HCT116 (cell line): ENCODE data around the gene MYBPHL. TPM values are rescaled to one million over a fixed set of nuclear protein-coding genes. Genes with fewer than 3 reads are reported as not detected.

Experiments used
- ATAC-seq: fragments of 200-7000 bp; cut with Tn5 transposase; 2 replicates; pipeline ENCODE4 v1.9.1; 2020; ENCODE audit warnings: mild to moderate bottlenecking, moderate library complexity
- BruUV-seq: library from RNA; stranded (reverse); fragments of 400-500 nt; replicated peaks from 2 replicates; lab custom pipeline; 2021; lab: Mats Ljungman, UMichigan
- CTCF ChIA-PET: fragments of 300-600 bp; sonication (Branson Sonifier 250); formaldehyde crosslinking; loops from one replicate; lab custom pipeline; 2021; ENCODE audit warnings: antibody characterized with exemption; lab: Charles Lee
- POLR2A ChIA-PET: fragments of 300-600, 350-600 bp; sonication (Branson Sonifier 250); formaldehyde crosslinking; loops from one replicate; lab custom pipeline; 2021; ENCODE audit warnings: antibody characterized with exemption; lab: Charles Lee
- RAD21 ChIA-PET, 2 experiments: fragments of 300-600 bp; sonication (Branson Sonifier 250); formaldehyde crosslinking; loops; one replicate each; lab custom pipeline; 2023; ENCODE audit warnings: low total read pairs in 2 of 2; ENCODE audit not compliant: uncharacterized antibody in 2 of 2, unreplicated experiment in 2 of 2, low non-redundant PET in 1 of 2; lab: Charles Lee
- DNase-seq: peaks from one replicate; pipeline ENCODE4 v3.0.0-alpha.2; 2010; ENCODE audit warnings: low read depth, low spot score
- H2AFZ ChIP-seq: fragments of 200-600 bp; shearing (Covaris generic), sonication (generic); 2 replicates; pipeline ENCODE4 v1.6.1; 2017; ENCODE audit warnings: low read depth, mixed run types, mixed read lengths, antibody characterized with exemption, low read length; ENCODE audit not compliant: poor library complexity, severe bottlenecking
- H3K27ac ChIP-seq: 2 replicates; pipeline ENCODE4 v1.5.1; 2012; ENCODE audit warnings: low read depth, low read length
- H3K27me3 ChIP-seq: fragments of 200-600 bp; sonication (generic); 2 replicates; pipeline ENCODE4 v1.6.1; 2016; ENCODE audit warnings: mixed run types, low read length, mixed read lengths; ENCODE audit not compliant: insufficient read depth
- H3K36me3 ChIP-seq, 2 experiments: fragments of 200-500 bp in 1 of 2; fragments of 200-600 bp in 1 of 2; sonication (Bioruptor generic) in 1 of 2; sonication (generic) in 1 of 2; 2 replicates each; pipeline versions ENCODE4 v1.5.1 to v1.6.1; 2014 to 2016; ENCODE audit warnings: low read length in 2 of 2, inconsistent platforms in 1 of 2, mixed read lengths in 1 of 2, mixed run types in 1 of 2; ENCODE audit not compliant: insufficient read depth in 2 of 2, control insufficient read depth in 1 of 2
- H3K4me1 ChIP-seq, 2 experiments: fragments of 200-600 bp in 1 of 2; sonication (generic) in 1 of 2; 2 replicates each; pipeline versions ENCODE4 v1.5.1 to v1.6.1; 2012 to 2017; ENCODE audit warnings: low read length in 2 of 2, inconsistent platforms in 1 of 2, mild to moderate bottlenecking in 1 of 2, mixed read lengths in 1 of 2, mixed run types in 1 of 2, moderate library complexity in 1 of 2; ENCODE audit not compliant: insufficient read depth in 2 of 2, control insufficient read depth in 1 of 2
- H3K4me2 ChIP-seq: fragments of 200-600 bp; sonication (generic); 2 replicates; pipeline ENCODE4 v1.6.1; 2017; ENCODE audit warnings: mixed run types, low read length, mixed read lengths
- H3K4me3 ChIP-seq, 2 experiments: fragments of 200-600 bp in 1 of 2; sonication (generic) in 1 of 2; replicated peaks in 1 of 2; 2 replicates each; pipeline ENCODE4 v1.5.1; 2011 to 2016; ENCODE audit warnings: low read length in 2 of 2, control low read depth in 1 of 2, low read depth in 1 of 2, mild to moderate bottlenecking in 1 of 2, mixed read lengths in 1 of 2, mixed run types in 1 of 2
- H3K79me2 ChIP-seq: fragments of 200-600 bp; sonication (generic); 2 replicates; pipeline ENCODE4 v1.6.1; 2017; ENCODE audit warnings: mild to moderate bottlenecking, mixed run types, low read length, moderate library complexity, mixed read lengths; ENCODE audit not compliant: insufficient read depth
- H3K9ac ChIP-seq: fragments of 200-600 bp; sonication (generic); 2 replicates; pipeline ENCODE4 v1.6.1; 2016; ENCODE audit warnings: low read length, mixed read lengths
- H3K9me2 ChIP-seq: fragments of 200-600 bp; sonication (generic), shearing (Covaris generic); 2 replicates; pipeline ENCODE4 v1.6.1; 2017; ENCODE audit warnings: mixed run types, mild to moderate bottlenecking, moderate library complexity; ENCODE audit not compliant: insufficient read depth
- H3K9me3 ChIP-seq, 2 experiments: fragments of 200-500 bp in 1 of 2; fragments of 200-600 bp in 1 of 2; sonication (Bioruptor generic) in 1 of 2; sonication (generic) in 1 of 2; 2 replicates each; pipeline ENCODE4 v1.6.1; 2014 to 2017; ENCODE audit warnings: low read length in 2 of 2, mixed read lengths in 2 of 2, inconsistent platforms in 1 of 2, low read depth in 1 of 2, mild to moderate bottlenecking in 1 of 2, mixed run types in 1 of 2, moderate library complexity in 1 of 2; ENCODE audit not compliant: control insufficient read depth in 1 of 2, insufficient read depth in 1 of 2
- H4K20me1 ChIP-seq: fragments of 200-600 bp; sonication (generic), shearing (Covaris generic); 2 replicates; pipeline ENCODE4 v1.6.1; 2017; ENCODE audit warnings: mixed run types, mild to moderate bottlenecking, moderate library complexity; ENCODE audit not compliant: insufficient read depth
- CBX3 ChIP-seq: IDR thresholded peaks from 2 replicates; pipeline ENCODE4 v1.6.1; 2012; ENCODE audit warnings: low read depth
- CEBPB ChIP-seq: IDR thresholded peaks from 2 replicates; pipeline ENCODE4 v1.6.1; 2012; ENCODE audit warnings: low read depth
- CTCF ChIP-seq, 3 experiments: fragments of 200-600 bp in 1 of 3; sonication (generic) in 1 of 3; IDR thresholded peaks in 2 of 3; conservative IDR thresholded peaks in 1 of 3; 2 replicates each; pipeline ENCODE4 v1.5.1; 2012 to 2017; ENCODE audit warnings: low read depth in 2 of 3, low read length in 2 of 3, antibody characterized with exemption in 1 of 3, borderline replicate concordance in 1 of 3, control low read depth in 1 of 3, mild to moderate bottlenecking in 1 of 3, mixed read lengths in 1 of 3, mixed run types in 1 of 3, moderate library complexity in 1 of 3; ENCODE audit not compliant: insufficient read depth in 1 of 3
- EGR1 ChIP-seq: IDR thresholded peaks from 2 replicates; pipeline ENCODE4 v1.6.1; 2012; ENCODE audit warnings: low read depth
- ELF1 ChIP-seq: IDR thresholded peaks from 2 replicates; pipeline ENCODE4 v1.6.1; 2012; ENCODE audit warnings: low read depth, borderline replicate concordance
- EZH2 ChIP-seq: fragments of 200-600 bp; sonication (generic); IDR thresholded peaks from 2 replicates; pipeline ENCODE4 v1.6.1; 2017; ENCODE audit warnings: antibody characterized with exemption, mixed run types
- EZH2phosphoT487 ChIP-seq: fragments of 200-600 bp; IDR thresholded peaks from 2 replicates; pipeline ENCODE4 v1.6.1; 2018; ENCODE audit warnings: antibody characterized with exemption, borderline replicate concordance
- MAX ChIP-seq: IDR thresholded peaks from 2 replicates; pipeline ENCODE4 v1.6.1; 2012
- POLR2AphosphoS5 ChIP-seq: IDR thresholded peaks from 2 replicates; pipeline ENCODE4 v1.6.1; 2011; ENCODE audit warnings: mild to moderate bottlenecking, low read depth, low read length, moderate library complexity
- RAD21 ChIP-seq: IDR thresholded peaks from 2 replicates; pipeline ENCODE4 v1.6.1; 2012; ENCODE audit warnings: low read depth, mild to moderate bottlenecking
- REST ChIP-seq: IDR thresholded peaks from 2 replicates; pipeline ENCODE4 v1.6.1; 2012; ENCODE audit warnings: low read depth
- SIN3A ChIP-seq: IDR thresholded peaks from 2 replicates; pipeline ENCODE4 v1.6.1; 2012; ENCODE audit warnings: low read depth
- SP1 ChIP-seq: IDR thresholded peaks from 2 replicates; pipeline ENCODE4 v1.6.1; 2012; ENCODE audit warnings: low read depth
- SRF ChIP-seq: IDR thresholded peaks from 2 replicates; pipeline ENCODE4 v1.6.1; 2012; ENCODE audit warnings: low read depth
- TCF7L2 ChIP-seq: IDR thresholded peaks from 2 replicates; pipeline ENCODE4 v1.7.0; 2011; ENCODE audit warnings: borderline replicate concordance, inconsistent platforms; ENCODE audit not compliant: insufficient read depth, insufficient read length; ENCODE audit errors: extremely low read depth
- YY1 ChIP-seq: IDR thresholded peaks from 2 replicates; pipeline ENCODE4 v1.6.1; 2011; ENCODE audit warnings: low read length, low read depth, moderate library complexity, mild to moderate bottlenecking; ENCODE audit not compliant: insufficient replicate concordance; ENCODE audit errors: extremely low read depth
- ZBTB33 ChIP-seq: IDR thresholded peaks from 2 replicates; pipeline ENCODE4 v1.6.1; 2011; ENCODE audit warnings: mild to moderate bottlenecking, low read length, moderate library complexity; ENCODE audit not compliant: insufficient replicate concordance; ENCODE audit errors: extremely low read depth
- ZFX ChIP-seq: fragments of 450-650 bp; IDR thresholded peaks from 2 replicates; pipeline ENCODE4 v1.6.1; 2017
- ZNF274 ChIP-seq: fragments of 200-500 bp; sonication (Bioruptor generic); IDR thresholded peaks from 2 replicates; pipeline ENCODE4 v1.6.1; 2014; ENCODE audit warnings: mild to moderate bottlenecking, low read depth, low read length, inconsistent platforms
- intact Hi-C: fragments of 100-400 bp; cut with micrococcal nuclease; formaldehyde crosslinking; loops from 2 replicates; pipeline ENCODE4 v1.10.0; 2022
- total RNA-seq: library from RNA; stranded (reverse); gene quantifications from one replicate; pipeline ENCODE4 v1.2.1, GENCODE V29; 2021; ENCODE audit not compliant: unreplicated experiment

The MYBPHL gene
- total RNA-seq, 1 experiment from 2014 or later: 1.0 TPM

- Histone ChIP-seq H3K27ac (no peak overlapping the region), H3K27me3 (no peaks in the 10 kb centered on the region), H4K20me1 (no peaks in the 10 kb centered on the region), H3K36me3 (peaks cover 0 to 2% of the 10 kb centered on the region in 2 experiments; a peak in 1 of 4 replicates), H3K4me1 (peaks cover 30 to 32% of the 10 kb centered on the region in 2 experiments), H3K4me3 (no peak overlapping the region), H2AFZ (no peak overlapping the region), H3K9me3 (no peaks in the 10 kb centered on the region), H3K4me2 (no peak overlapping the region), H3K79me2 (no peaks in the 10 kb centered on the region), H3K9me2 (no peaks in the 10 kb centered on the region), H3K9ac (no peak overlapping the region)
- ATAC-seq (no peak), DNase-seq (no peak)
- no TSS peak for BruUV-seq
- TF ChIP-seq ZBTB33 (no peak), RAD21 (no peak), YY1 (no peak), TCF7L2 (no peak), ZFX (no peak), CBX3 (no peak), EZH2phosphoT487 (no peak), POLR2AphosphoS5 (no peak), CEBPB (no peak), SRF (no peak), REST (no peak), CTCF (IDR thresholded peaks at IDR 0.05 in 2 of 3, conservative IDR thresholded peaks at IDR 0.05 in 1 of 3; ENCODE audit: borderline replicate concordance in 1 of 3, insufficient read depth in 1 of 3, low read depth in 2 of 3, low read length in 2 of 3) (no peak), ZNF274 (no peak), ELF1 (no peak), SIN3A (no peak), MAX (no peak), SP1 (no peak), EZH2 (no peak), EGR1 (no peak)
- ChIA-PET CTCF (no interaction called here), RAD21 (no interaction called here), POLR2A (no interaction called here)
- intact Hi-C loops: no loop called here
Measured at GRCh38 chr1:109270623-109271317, 36.0 kb downstream of the MYBPHL start.
